HEK293 (cell line): Measurements from ENCODE around the gene GET3.

Source experiments
- HOXA7 ChIP-seq: sonication (generic); formaldehyde crosslinking; IDR thresholded peaks from 2 replicates; pipeline ENCODE4 v1.8.1; 2022; ENCODE audit warnings: missing genetic modification reagents, borderline replicate concordance
- KLF1 ChIP-seq: fragments of 450-650 bp; formaldehyde crosslinking; IDR thresholded peaks from 2 replicates; pipeline ENCODE4 v1.5.1; 2016; ENCODE audit warnings: missing biosample characterization, missing genetic modification characterization
- SP7 ChIP-seq: fragments of 450-650 bp; formaldehyde crosslinking; IDR thresholded peaks from 2 replicates; pipeline ENCODE4 v1.5.1; 2016; ENCODE audit warnings: missing biosample characterization, missing genetic modification characterization
- YY2 ChIP-seq: fragments of 450-650 bp; formaldehyde crosslinking; IDR thresholded peaks from 2 replicates; pipeline ENCODE4 v1.5.1; 2016; ENCODE audit warnings: missing biosample characterization, missing genetic modification characterization
- ZNF140 ChIP-seq: fragments of 450-650 bp; formaldehyde crosslinking; IDR thresholded peaks from 2 replicates; pipeline ENCODE4 v1.5.1; 2016; ENCODE audit warnings: missing biosample characterization, missing genetic modification characterization
- ZNF335 ChIP-seq: fragments of 450-650 bp; formaldehyde crosslinking; conservative IDR thresholded peaks from 2 replicates; pipeline ENCODE4 v1.5.1; 2016; ENCODE audit warnings: missing biosample characterization, missing genetic modification characterization
- ZNF37A ChIP-seq: fragments of 450-650 bp; IDR thresholded peaks from 2 replicates; pipeline ENCODE4 v1.5.1; 2018; ENCODE audit warnings: missing biosample characterization, missing genetic modification characterization
- ZNF423 ChIP-seq: fragments of 450-650 bp; formaldehyde crosslinking; IDR thresholded peaks from 2 replicates; pipeline ENCODE4 v1.5.1; 2016; ENCODE audit warnings: missing biosample characterization, missing genetic modification characterization
- ZNF558 ChIP-seq: fragments of 450-650 bp; formaldehyde crosslinking; IDR thresholded peaks from 2 replicates; pipeline ENCODE4 v1.5.1; 2016; ENCODE audit warnings: missing biosample characterization, missing genetic modification characterization
- ZNF600 ChIP-seq: fragments of 450-650 bp; formaldehyde crosslinking; IDR thresholded peaks from 2 replicates; pipeline ENCODE4 v1.5.1; 2016; ENCODE audit warnings: missing biosample characterization, missing genetic modification characterization
- ZNF621 ChIP-seq: fragments of 450-650 bp; formaldehyde crosslinking; IDR thresholded peaks from 2 replicates; pipeline ENCODE4 v1.5.1; 2017; ENCODE audit warnings: missing biosample characterization, missing genetic modification characterization
- ZNF623 ChIP-seq: fragments of 450-650 bp; formaldehyde crosslinking; IDR thresholded peaks from 2 replicates; pipeline ENCODE4 v1.5.1; 2016; ENCODE audit warnings: missing biosample characterization, missing genetic modification characterization
- ZNF658 ChIP-seq: fragments of 450-650 bp; formaldehyde crosslinking; IDR thresholded peaks from 2 replicates; pipeline ENCODE4; 2016; ENCODE audit warnings: missing biosample characterization, missing genetic modification characterization
- ZNF76 ChIP-seq: fragments of 450-650 bp; formaldehyde crosslinking; IDR thresholded peaks from 2 replicates; pipeline ENCODE4; 2016; ENCODE audit warnings: low read depth, missing biosample characterization, missing genetic modification characterization, borderline replicate concordance
- TF ChIP-seq, protein P1 (sequence below): fragments of 450-650 bp; formaldehyde crosslinking; IDR thresholded peaks from 2 replicates; pipeline ENCODE4 v1.5.1; 2016; ENCODE audit warnings: missing biosample characterization, missing genetic modification characterization
- TF ChIP-seq, protein P2 (sequence below): fragments of 450-650 bp; formaldehyde crosslinking; IDR thresholded peaks from 2 replicates; pipeline ENCODE4 v1.5.1; 2016; ENCODE audit warnings: missing biosample characterization, missing genetic modification characterization
- TF ChIP-seq, protein P3 (sequence below): fragments of 450-650 bp; formaldehyde crosslinking; IDR thresholded peaks from 2 replicates; pipeline ENCODE4 v1.5.1; 2017; ENCODE audit warnings: missing biosample characterization, mild to moderate bottlenecking, missing genetic modification characterization, moderate library complexity
- TF ChIP-seq, protein P4 (sequence below): fragments of 450-650 bp; formaldehyde crosslinking; IDR thresholded peaks from 2 replicates; pipeline ENCODE4 v1.5.1; 2016; ENCODE audit warnings: missing biosample characterization, missing genetic modification characterization
- TF ChIP-seq, protein P5 (sequence below): fragments of 450-650 bp; formaldehyde crosslinking; IDR thresholded peaks from 2 replicates; pipeline ENCODE4 v1.5.1; 2016; ENCODE audit warnings: missing biosample characterization, missing genetic modification characterization
- TF ChIP-seq, protein P6 (sequence below): fragments of 450-650 bp; formaldehyde crosslinking; IDR thresholded peaks from 2 replicates; pipeline ENCODE4 v1.5.1; 2016; ENCODE audit warnings: missing biosample characterization, missing genetic modification characterization
- TF ChIP-seq, protein P7 (sequence below): fragments of 450-650 bp; formaldehyde crosslinking; IDR thresholded peaks from 2 replicates; pipeline ENCODE4 v1.5.1; 2016; ENCODE audit warnings: missing biosample characterization, missing genetic modification characterization
- TF ChIP-seq, protein P8 (sequence below): fragments of 450-650 bp; formaldehyde crosslinking; IDR thresholded peaks from 2 replicates; pipeline ENCODE4 v1.5.1; 2016; ENCODE audit warnings: missing biosample characterization, missing genetic modification characterization

Gene GET3

DNA sequence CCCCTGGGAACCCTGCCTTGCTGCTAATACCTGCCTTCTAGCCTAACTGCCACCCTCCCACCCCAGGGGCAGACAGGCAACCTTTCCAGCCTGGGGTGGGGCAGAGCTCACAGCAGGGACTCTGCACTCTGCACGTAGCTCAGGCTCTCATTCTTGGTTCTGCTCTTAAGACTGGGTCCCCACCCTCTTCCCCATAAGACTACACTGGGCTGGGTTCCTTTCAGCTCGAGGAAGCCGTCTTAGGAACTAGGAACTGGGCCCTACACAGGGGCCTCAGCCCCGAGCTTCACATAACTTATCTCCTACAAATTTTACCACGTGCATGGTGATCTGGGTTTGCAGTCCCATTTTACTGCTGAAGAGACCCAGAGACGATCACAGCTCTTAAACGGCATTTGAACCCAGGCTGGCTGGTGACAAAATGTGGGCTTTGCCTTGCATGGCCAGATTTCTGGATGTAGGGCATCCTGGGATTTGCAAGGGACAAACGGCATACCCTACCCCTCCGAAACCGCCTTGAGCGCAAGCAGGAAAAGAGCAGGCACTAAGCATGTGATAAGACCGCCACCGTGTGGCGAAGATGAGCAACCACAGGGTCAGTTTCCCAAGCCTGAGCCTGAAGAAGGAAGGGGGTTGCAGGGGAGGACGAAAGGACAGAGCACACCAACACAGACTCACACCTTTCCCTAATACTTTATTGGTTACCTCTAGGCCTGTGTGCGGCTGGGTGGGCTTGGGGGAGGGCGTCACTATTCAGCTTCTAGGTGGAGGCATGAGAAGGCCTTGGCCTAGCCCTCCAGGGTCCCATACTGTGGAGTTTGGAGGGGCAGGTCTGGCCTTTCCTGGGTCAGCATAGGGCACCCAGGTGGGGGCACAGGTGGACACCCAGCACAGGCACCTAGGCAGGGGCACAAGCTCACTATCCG lies 59.1 kb downstream of the GET3 start (continued):
- TF ChIP-seq ZNF335 (tag by site-specific recombination): 0 out of 2 replicates have a peak, but pooled peaks have one; percentile 29
- TF ChIP-seq, protein P1, sequence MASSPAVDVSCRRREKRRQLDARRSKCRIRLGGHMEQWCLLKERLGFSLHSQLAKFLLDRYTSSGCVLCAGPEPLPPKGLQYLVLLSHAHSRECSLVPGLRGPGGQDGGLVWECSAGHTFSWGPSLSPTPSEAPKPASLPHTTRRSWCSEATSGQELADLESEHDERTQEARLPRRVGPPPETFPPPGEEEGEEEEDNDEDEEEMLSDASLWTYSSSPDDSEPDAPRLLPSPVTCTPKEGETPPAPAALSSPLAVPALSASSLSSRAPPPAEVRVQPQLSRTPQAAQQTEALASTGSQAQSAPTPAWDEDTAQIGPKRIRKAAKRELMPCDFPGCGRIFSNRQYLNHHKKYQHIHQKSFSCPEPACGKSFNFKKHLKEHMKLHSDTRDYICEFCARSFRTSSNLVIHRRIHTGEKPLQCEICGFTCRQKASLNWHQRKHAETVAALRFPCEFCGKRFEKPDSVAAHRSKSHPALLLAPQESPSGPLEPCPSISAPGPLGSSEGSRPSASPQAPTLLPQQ: 0 out of 2 replicates have a peak, but pooled peaks have one; percentile 35
- peak; percentile 59; the same call in 1 of the 2 replicates for TF ChIP-seq ZNF76 (tag by site-specific recombination)
- TF ChIP-seq HOXA7 (CRISPR knock-in tag): no peak
- TF ChIP-seq, protein P2, sequence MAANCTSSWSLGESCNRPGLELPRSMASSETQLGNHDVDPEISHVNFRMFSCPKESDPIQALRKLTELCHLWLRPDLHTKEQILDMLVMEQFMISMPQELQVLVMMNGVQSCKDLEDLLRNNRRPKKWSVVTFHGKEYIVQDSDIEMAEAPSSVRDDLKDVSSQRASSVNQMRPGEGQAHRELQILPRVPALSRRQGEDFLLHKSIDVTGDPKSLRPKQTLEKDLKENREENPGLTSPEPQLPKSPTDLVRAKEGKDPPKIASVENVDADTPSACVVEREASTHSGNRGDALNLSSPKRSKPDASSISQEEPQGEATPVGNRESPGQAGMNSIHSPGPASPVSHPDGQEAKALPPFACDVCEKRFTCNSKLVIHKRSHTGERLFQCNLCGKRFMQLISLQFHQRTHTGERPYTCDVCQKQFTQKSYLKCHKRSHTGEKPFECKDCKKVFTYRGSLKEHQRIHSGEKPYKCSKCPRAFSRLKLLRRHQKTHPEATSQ (tag by site-specific recombination): 0 out of 2 replicates have a peak, but pooled peaks have one; percentile 47
- TF ChIP-seq ZNF140 (tag by site-specific recombination): no peak
- TF ChIP-seq, protein P3, sequence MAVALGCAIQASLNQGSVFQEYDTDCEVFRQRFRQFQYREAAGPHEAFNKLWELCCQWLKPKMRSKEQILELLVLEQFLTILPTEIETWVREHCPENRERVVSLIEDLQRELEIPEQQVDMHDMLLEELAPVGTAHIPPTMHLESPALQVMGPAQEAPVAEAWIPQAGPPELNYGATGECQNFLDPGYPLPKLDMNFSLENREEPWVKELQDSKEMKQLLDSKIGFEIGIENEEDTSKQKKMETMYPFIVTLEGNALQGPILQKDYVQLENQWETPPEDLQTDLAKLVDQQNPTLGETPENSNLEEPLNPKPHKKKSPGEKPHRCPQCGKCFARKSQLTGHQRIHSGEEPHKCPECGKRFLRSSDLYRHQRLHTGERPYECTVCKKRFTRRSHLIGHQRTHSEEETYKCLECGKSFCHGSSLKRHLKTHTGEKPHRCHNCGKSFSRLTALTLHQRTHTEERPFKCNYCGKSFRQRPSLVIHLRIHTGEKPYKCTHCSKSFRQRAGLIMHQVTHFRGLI (tag by site-specific recombination): no peak
- peak; percentile 46; the same call in 1 of the 2 replicates for TF ChIP-seq SP7 (tag by site-specific recombination)
- TF ChIP-seq ZNF37A: no peak
- TF ChIP-seq, protein P4, sequence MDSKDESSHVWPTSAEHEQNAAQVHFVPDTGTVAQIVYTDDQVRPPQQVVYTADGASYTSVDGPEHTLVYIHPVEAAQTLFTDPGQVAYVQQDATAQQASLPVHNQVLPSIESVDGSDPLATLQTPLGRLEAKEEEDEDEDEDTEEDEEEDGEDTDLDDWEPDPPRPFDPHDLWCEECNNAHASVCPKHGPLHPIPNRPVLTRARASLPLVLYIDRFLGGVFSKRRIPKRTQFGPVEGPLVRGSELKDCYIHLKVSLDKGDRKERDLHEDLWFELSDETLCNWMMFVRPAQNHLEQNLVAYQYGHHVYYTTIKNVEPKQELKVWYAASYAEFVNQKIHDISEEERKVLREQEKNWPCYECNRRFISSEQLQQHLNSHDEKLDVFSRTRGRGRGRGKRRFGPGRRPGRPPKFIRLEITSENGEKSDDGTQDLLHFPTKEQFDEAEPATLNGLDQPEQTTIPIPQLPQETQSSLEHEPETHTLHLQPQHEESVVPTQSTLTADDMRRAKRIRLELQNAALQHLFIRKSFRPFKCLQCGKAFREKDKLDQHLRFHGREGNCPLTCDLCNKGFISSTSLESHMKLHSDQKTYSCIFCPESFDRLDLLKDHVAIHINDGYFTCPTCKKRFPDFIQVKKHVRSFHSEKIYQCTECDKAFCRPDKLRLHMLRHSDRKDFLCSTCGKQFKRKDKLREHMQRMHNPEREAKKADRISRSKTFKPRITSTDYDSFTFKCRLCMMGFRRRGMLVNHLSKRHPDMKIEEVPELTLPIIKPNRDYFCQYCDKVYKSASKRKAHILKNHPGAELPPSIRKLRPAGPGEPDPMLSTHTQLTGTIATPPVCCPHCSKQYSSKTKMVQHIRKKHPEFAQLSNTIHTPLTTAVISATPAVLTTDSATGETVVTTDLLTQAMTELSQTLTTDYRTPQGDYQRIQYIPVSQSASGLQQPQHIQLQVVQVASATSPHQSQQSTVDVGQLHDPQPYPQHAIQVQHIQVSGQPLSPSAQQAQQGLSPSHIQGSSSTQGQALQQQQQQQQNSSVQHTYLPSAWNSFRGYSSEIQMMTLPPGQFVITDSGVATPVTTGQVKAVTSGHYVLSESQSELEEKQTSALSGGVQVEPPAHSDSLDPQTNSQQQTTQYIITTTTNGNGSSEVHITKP (tag by site-specific recombination): peak; percentile 48
- TF ChIP-seq, protein P5, sequence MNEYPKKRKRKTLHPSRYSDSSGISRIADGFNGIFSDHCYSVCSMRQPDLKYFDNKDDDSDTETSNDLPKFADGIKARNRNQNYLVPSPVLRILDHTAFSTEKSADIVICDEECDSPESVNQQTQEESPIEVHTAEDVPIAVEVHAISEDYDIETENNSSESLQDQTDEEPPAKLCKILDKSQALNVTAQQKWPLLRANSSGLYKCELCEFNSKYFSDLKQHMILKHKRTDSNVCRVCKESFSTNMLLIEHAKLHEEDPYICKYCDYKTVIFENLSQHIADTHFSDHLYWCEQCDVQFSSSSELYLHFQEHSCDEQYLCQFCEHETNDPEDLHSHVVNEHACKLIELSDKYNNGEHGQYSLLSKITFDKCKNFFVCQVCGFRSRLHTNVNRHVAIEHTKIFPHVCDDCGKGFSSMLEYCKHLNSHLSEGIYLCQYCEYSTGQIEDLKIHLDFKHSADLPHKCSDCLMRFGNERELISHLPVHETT (tag by site-specific recombination): no peak
- TF ChIP-seq ZNF621 (tag by site-specific recombination): no peak
- peak; percentile 86 for TF ChIP-seq ZNF600 (tag by site-specific recombination)
- TF ChIP-seq YY2 (tag by site-specific recombination): no peak
- no peak for TF ChIP-seq ZNF658 (tag by site-specific recombination)
- no peak for TF ChIP-seq ZNF423 (tag by site-specific recombination)
- TF ChIP-seq, protein P6, sequence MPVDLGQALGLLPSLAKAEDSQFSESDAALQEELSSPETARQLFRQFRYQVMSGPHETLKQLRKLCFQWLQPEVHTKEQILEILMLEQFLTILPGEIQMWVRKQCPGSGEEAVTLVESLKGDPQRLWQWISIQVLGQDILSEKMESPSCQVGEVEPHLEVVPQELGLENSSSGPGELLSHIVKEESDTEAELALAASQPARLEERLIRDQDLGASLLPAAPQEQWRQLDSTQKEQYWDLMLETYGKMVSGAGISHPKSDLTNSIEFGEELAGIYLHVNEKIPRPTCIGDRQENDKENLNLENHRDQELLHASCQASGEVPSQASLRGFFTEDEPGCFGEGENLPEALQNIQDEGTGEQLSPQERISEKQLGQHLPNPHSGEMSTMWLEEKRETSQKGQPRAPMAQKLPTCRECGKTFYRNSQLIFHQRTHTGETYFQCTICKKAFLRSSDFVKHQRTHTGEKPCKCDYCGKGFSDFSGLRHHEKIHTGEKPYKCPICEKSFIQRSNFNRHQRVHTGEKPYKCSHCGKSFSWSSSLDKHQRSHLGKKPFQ: peak; percentile 81
- peak; percentile 86 for TF ChIP-seq KLF1 (tag by site-specific recombination)
- no peak for TF ChIP-seq ZNF623 (tag by site-specific recombination)
- TF ChIP-seq ZNF558 (tag by site-specific recombination): peak; percentile 25; the same call in 1 of the 2 replicates
- TF ChIP-seq, protein P7, sequence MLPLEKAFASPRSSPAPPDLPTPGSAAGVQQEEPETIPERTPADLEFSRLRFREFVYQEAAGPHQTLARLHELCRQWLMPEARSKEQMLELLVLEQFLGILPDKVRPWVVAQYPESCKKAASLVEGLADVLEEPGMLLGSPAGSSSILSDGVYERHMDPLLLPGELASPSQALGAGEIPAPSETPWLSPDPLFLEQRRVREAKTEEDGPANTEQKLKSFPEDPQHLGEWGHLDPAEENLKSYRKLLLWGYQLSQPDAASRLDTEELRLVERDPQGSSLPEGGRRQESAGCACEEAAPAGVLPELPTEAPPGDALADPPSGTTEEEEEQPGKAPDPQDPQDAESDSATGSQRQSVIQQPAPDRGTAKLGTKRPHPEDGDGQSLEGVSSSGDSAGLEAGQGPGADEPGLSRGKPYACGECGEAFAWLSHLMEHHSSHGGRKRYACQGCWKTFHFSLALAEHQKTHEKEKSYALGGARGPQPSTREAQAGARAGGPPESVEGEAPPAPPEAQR (tag by site-specific recombination): no peak
- TF ChIP-seq, protein P8, sequence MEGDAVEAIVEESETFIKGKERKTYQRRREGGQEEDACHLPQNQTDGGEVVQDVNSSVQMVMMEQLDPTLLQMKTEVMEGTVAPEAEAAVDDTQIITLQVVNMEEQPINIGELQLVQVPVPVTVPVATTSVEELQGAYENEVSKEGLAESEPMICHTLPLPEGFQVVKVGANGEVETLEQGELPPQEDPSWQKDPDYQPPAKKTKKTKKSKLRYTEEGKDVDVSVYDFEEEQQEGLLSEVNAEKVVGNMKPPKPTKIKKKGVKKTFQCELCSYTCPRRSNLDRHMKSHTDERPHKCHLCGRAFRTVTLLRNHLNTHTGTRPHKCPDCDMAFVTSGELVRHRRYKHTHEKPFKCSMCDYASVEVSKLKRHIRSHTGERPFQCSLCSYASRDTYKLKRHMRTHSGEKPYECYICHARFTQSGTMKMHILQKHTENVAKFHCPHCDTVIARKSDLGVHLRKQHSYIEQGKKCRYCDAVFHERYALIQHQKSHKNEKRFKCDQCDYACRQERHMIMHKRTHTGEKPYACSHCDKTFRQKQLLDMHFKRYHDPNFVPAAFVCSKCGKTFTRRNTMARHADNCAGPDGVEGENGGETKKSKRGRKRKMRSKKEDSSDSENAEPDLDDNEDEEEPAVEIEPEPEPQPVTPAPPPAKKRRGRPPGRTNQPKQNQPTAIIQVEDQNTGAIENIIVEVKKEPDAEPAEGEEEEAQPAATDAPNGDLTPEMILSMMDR (tag by site-specific recombination): peak; percentile 97
